ENCODE measurements around the gene PIP5K1C.
A peak's percentile ranks its signal among the peaks of the same experiment; 100 is the strongest.

PIP5K1C gene

DNA sequence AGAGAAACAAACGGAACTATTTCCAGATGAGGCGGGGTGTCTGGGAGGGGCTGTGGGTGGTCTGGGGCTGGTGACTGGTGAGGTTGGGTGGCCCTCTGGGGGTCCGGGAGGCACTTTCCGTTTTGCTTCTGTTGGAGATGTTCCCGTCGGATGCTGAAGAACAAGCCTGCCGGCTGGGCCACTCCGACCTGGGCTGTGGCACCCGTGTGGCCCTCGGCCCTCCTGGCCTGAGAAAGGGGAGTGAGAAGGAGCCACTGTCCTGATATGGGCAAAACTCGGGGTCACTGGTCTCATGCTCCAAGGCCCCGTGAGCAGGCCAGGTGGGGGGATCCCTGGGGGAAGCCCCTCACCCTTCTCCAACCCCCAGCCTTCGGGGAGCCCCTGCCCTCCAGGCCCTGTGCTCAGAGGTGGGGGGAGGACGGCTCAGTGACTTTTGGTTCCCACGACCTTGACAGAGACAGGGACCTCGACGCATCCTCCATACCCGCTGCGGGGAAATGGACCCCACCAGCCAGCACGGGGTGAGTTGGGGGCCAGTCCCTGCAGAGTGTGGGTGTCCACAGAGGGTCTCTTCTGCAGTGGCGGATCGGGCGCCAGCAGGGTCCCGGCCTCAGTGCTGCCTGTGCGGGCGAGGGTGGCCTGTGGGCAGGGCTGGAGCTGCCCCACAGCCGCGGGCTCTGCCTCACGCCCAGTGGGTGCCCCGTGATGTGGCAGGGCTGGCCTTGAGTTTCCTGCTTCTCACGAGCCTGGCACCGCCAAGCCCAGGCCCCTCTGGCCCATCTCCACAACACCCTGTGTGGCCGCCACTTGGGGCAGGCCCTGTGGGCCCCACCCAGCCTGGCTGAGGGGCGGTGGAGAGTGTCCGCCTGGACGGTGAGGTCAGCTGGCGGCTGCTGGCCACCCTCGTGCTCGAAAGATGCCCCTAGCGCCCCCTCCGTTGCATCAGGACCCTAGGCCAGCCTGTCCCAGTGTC is 89.2 kb downstream of the PIP5K1C start:
- DNase-seq (ENCODE audit: low read depth) = no peak

DNA sequence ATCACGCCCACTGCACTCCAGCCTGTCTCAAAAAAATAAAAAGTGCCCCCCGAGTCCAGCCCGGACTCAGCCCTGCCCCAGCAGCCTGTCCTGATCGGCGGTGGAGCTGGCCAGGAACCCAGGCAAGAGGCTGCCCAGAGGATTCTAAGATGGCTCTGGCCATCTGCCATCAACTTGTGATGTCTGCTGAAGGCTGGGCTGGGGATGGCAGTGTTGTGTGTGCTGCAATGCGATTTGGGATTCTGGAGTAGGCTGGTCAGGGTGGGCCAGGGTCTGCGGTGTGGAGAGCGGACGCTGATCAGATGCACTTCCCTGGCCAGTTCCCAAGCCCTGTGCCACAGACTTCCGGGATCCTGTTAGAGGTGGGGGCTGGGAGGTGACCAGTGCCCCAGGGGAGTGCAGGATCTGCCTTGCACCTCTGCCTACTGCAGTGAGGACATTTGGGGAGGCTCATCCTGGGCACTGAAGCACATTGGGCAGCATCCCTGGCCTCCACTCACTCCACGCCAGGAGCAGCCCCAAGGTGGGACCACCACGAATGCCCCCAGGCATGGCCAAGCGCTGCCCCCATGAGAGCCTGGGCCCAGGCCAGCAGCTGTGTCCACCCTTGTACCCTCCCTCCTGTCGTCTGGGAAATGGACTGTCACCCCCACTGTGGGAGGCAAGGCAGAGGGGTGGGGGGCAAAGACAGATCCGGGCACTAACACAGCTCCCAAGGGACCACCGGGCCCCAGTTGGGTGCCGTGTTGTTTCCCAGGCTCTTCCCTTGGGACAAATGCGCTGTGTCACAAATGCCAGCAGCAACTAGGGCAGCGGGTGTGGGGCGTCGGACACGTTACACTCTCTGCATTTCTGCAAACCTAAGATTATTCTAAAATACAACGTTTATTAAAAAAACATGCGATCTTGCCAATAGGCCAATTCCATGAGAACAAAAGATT is 90.2 kb downstream of the PIP5K1C start:
- DNase-seq (ENCODE audit: low read depth) = no peak

GRCh38 chr19:3608750-3609322 is 91.4 kb downstream of the PIP5K1C start:
- no peak for DNase-seq (ENCODE audit: low read depth)

GRCh38 chr19:3608079-3608641 is 92.1 kb downstream of the PIP5K1C start:
- DNase-seq (ENCODE audit: low read depth) = no peak

- DNase-seq (ENCODE audit: low read depth) = no peak
These were observed 92.8 kb downstream of the PIP5K1C start for GRCh38 chr19:3607303-3608078.

- peak; percentile 51 for DNase-seq (ENCODE audit: low read depth)
These were observed 93.5 kb downstream of the PIP5K1C start, which contains the start of gene TBXA2R for GRCh38 chr19:3606690-3607289. Gene TBXA2R, minus strand, starts transcription at chr19:3606875. Its CDS starts 6,241 bp downstream, at chr19:3600634.

- no peak for DNase-seq (ENCODE audit: low read depth)
These were observed 94.0 kb downstream of the PIP5K1C start for GRCh38 chr19:3606174-3606689.

- no peak for DNase-seq (ENCODE audit: low read depth)
These were observed 94.5 kb downstream of the PIP5K1C start for GRCh38 chr19:3605770-3606169.

GRCh38 chr19:3605361-3605760 is 94.9 kb downstream of the PIP5K1C start:
- DNase-seq (ENCODE audit: low read depth) = no peak

DNA sequence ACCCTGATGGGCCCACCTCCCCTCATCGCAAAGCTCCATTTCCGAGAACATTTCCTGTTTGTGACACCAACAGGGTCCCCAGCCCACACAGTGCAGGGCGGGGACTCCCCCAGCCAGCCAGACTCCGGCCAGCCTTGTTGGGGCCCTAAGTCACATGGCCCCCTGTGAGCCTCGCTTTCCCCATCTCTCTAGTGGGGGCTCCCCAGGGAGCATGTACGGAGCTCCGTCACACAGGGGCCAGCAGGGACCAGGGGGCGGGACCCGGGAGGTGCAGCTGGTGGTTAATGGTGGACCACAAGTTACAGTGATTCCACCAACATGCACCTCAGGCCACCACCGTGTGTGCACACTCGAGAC is 95.3 kb downstream of the PIP5K1C start:
- DNase-seq (ENCODE audit: low read depth) = no peak

GRCh38 chr19:3604227-3604986 is 95.9 kb downstream of the PIP5K1C start:
- no peak for DNase-seq (ENCODE audit: low read depth)

- no peak for DNase-seq (ENCODE audit: low read depth)
These were observed 97.0 kb downstream of the PIP5K1C start for GRCh38 chr19:3603121-3603811.

DNA sequence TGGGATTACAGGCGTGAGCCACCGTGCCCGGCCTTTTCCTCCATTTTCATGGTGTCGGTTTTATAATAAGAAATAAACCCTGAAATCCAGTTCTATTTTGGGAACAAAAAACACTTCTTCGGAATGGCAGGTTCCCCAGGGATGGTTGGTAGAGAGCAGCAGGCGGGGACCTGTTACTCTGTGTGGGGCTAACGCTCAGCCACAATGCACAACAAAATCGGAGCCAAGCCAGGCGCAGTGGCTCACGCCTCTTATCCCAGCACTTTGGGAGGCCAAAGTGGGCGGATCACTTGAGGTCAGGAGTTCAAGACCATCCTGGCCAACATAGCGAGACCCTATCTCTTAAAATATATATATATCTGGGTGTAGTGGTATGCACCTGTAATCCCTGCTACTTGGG is 99.2 kb downstream of the PIP5K1C start:
- DNase-seq (ENCODE audit: low read depth) = no peak

DNA sequence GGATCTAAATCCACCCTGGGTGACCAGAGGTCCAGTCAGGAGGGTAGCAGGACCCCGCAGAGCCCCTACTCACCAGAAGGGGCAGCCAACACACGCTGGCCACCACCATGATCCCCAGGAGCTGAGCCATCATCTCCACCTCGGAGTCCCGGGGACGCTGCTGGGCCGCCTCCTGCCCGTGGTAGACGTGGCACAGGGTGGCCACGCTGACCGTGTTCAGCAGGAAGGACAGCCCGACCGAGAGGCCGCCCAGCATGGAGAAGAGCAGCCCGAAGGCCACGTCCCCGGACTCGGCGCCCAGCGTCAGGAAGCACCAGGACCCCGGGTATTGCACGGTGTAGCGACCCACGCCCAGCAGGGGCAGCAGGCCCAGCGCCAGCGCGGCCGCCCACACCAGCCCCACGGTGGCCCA is 100.5 kb downstream of the PIP5K1C start:
- no peak for DNase-seq (ENCODE audit: low read depth)

DNA sequence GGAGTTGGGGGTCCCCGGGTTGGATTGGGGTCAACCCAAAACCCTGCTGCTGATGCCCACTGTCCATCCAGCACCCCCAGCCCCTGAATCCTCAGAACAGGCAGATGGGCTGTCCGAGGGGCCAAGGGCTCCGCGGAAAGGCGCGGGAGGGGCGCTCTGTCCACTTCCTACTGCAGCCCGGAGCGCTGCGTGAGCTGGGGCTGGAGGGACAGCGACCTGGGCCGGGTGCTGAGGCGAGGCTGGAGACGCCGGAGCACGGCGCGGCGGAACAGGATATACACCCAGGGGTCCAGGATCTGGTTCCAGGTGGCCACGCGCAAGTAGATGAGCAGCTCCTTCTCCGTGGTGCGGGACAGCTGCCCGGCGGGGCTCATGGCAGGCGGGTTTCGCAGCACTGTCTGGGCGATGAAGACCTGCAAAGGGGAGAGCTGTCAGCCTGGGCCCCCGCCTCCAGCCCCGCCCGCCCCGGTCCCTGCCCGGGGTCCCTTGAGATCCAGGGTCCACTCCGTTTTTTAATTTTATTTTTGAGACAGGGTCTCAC is 104.7 kb downstream of the PIP5K1C start:
- DNase-seq (ENCODE audit: low read depth) = no peak

DNA sequence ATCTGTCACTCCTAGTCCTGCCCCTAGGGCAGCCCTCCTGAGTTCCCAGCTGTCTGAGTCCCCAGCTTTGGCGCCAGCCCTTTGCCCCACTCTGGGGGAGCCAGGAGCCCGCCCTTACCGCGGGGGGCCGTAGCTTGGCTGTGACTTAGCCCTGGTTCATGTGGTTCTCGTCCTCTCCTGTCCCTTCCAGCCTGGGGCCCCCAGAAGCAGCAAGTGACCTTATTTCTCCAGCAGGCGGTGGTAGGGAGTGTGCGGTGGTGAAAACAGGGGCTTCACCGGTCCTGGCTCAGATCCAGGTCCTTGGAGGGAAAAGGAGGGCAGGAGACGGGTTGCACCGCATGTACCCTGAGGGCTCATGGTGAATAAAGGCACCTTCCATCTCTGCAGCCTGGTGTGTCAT is 107.1 kb downstream of the PIP5K1C start:
- no peak for DNase-seq (ENCODE audit: low read depth)

DNA sequence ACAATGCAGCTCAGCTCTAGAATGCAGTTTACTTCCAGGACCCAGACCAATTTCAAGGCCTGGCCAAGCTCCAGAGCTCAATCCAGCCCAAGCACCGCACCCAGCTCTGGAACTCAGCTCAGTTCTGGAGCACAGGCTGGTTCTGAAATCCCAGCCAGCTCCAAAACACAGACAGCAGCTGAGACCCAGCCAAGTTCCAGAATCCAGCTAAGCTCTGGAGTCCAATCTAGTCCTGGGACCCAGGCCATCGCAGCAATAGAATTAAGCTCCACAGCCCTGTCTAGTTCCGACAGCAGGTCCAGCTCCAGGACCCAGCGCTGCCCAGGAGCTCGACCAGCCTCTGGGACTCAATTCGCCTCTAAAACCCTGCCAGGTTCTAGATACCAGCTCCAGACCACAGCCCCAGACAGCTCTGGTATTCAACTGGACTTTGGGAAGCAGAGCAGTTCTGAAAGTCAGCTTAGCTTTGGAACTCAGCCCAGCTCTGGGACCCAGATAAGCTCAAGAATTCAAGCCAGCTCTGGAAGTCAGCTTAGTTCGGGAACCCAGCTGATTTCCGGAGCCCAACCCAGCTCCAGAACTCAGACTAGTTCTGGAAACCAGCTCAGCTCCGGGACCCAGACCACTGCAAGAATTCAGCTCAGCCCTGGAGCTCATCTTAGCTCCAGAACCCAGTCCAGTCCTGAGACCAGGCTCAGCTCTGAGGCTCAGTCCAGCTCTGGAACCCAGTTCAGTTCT is 108.2 kb downstream of the PIP5K1C start:
- DNase-seq (ENCODE audit: low read depth) = no peak

DNA sequence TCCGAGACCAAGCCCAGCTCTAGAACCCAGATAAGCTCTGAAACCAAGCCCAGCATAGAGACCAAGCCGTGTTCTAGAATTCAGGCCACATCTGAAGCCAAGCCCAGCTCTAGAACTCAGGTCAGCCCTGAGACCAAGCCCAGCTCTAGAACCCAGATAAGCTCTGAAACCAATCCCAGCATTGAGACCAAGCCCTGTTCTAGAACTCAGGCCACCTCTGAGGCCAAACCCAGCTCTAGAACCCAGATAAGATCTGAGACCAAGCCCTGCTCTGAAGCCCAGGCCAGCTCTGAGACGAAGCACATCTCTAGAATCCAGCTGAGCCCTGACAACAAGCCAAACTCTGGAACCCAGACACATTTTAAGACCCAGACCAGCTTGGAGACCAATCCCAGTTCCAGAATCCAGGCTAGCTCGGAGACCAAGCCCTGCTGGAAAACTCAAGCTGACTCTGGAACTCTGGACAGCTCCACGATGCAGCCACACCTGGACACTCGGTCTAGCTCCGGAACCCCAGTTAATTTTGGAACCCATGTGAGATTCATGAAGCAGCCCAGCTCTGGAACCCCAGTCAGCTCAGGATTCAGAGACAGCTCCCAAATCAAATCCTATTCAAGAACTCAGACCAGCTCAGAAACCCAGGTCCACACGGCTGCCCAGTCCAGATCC is 109.1 kb downstream of the PIP5K1C start:
- no peak for DNase-seq (ENCODE audit: low read depth)
